GM12873 (cell line): ENCODE data around the gene RAPGEF6.

Source experiments
- CTCF ChIP-seq: IDR thresholded peaks from 2 replicates; pipeline ENCODE4 v1.5.1; 2012; ENCODE audit warnings: low read depth, mild to moderate bottlenecking, moderate library complexity, low read length, control low read depth; ENCODE audit not compliant: insufficient read depth; ENCODE audit errors: missing control alignments

The RAPGEF6 gene

DNA sequence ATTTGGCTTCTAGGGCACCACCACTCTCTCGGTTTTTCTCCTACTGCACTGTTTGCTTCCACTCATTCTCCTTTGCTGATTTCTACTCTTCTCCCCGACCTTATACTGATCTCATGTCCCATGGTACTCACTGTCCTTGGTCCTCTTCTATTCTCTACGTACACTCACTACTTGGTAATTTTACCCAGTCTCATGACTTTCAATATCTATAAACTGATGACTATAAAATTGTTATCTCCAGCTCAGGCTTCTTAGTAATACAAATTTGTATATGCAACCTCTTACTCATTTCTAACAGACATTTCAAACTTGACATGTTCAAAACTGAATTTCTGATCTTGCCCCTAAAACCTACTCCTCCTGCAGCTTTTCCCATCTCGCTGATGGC lies 4.1 kb downstream of the RAPGEF6 start:
- no peak for TF ChIP-seq CTCF

DNA sequence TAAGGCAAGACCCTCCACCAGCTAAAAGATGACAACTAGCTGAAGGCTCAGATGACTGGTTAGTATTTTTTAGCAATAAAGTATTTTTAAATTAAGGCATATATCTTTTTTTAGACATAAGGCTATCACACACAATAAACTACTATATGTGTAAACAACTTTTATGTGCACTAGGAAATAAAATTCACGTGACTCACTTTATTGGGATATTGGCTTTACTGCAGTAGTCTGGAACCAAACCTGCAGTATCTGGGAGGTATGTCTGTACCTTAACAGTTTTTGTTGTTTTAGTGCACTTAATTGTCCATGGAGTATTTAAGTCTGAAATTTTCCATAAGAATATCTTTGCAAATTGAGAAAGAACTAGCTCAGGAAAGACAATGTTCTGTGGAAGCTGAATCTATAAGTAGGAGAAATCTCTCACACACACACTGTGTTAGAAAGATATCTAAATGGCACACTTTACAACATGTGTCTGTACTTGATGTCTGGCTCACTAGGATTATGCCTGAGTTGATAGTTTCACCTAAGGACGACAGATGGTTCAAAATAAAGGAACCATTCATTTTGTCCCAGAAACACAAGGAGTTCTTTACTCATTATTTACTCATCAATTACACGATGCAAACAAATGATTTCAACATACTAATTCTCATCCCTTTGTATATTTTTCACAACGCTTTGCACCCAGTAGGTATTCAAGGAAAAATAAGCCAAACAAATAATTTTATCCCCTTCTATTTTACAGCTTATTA lies 4.6 kb downstream of the RAPGEF6 start:
- no peak for TF ChIP-seq CTCF

- TF ChIP-seq CTCF, result no peak
Observed at GRCh38 chr5:131628990-131629389, 6.0 kb downstream of the RAPGEF6 start.

- TF ChIP-seq CTCF, result no peak
Observed at GRCh38 chr5:131627207-131627865, 7.7 kb downstream of the RAPGEF6 start.

- TF ChIP-seq CTCF, result no peak
Observed at GRCh38 chr5:131622633-131623032, 12.4 kb downstream of the RAPGEF6 start.

- TF ChIP-seq CTCF, result no peak
Observed at GRCh38 chr5:131619102-131619501, 15.9 kb downstream of the RAPGEF6 start.

- TF ChIP-seq CTCF, result no peak
Observed at GRCh38 chr5:131617140-131617822, 17.7 kb downstream of the RAPGEF6 start.
